Hematopoietic multipotent progenitor cell treated with erythropoietin and hydrocortisone succinate and interleukin-3 and kit ligand, for 15 days (in vitro differentiated cells): ENCODE results near the gene KCND3.

ENCODE experiments used
- DNase-seq: peaks from one replicate; pipeline ENCODE4 v3.0.0-alpha.2; 2015; ENCODE audit warnings: low spot score

KCND3 gene

DNA sequence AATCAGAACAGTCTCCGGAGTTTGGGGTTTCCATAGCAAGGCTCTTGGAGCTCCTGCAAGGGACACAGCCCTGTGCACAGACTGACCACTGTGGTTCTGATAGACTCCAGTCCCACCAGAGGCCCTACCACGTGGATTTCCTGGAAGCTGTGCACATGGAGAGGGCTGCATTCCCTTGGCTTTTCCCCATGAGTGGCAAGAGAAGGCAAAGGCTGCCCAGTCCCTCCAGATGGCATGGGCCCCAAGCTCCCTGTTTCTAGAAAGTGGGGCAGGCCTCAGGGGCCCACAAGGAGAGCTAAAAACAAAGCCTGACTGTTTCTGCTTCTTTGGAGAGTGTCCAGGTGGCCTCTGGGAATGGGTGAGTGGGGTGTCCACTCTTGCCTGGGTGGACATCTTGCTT lies 146.3 kb downstream of the KCND3 start:
- DNase-seq: no peak

DNA sequence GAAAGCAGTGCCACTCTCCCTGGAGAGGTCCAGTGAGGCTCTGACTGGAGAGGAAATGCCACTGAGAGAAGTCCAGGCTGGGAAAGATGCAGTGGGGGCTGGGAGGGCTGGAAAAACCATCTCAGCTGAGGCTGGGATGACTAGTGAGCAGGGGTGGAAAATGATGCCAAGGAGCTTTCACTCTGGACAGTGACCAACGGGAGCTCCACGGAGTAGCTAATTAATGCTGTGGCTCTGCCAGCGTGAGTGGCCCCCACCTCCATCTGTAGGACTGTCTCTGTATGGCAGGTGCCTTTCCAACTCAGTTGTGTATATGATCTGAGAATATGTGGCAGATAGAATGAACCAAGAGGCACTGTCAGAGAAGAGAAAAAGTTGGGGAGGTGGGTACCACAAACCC lies 147.1 kb downstream of the KCND3 start:
- DNase-seq: no peak

DNA sequence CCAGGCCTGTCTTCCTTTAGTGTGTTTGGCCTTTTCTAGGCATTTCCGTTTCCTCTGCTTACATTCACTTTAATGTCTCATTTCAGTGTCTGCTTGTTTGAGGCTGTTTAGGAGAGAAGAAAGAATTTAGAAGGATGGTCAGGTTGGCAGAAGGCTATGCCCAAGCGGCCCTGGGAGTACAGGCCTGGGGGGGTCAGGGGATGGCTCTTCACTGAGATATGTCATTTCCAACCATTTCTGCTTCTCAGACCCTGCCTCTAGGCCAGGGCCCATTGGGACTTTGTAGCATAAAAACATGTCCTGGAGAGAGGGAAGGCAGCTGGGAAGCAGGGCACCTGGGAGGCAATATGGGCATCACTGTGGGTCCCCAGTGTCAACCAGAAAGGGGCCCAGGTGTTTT lies 147.7 kb downstream of the KCND3 start:
- DNase-seq: no peak

DNA sequence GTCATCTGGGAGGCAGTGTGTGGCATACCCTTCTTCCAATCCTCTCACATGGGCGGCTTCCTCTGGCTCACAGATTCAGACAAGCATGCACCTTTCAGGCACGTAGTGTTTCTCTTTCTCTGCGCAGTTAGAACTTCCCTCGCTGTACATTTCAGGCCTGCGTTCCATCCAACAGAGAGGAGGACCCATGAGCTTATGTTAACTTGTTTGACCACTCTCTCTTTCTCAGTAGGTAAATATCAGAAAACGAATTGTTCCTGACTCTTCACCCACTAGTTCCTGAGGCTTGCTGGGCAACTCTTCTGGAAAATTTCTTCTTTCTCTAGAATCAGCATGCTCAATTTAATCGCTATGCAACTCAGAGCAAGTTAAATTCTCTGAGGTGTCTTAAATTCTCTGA lies 148.3 kb downstream of the KCND3 start:
- no peak for DNase-seq

DNA sequence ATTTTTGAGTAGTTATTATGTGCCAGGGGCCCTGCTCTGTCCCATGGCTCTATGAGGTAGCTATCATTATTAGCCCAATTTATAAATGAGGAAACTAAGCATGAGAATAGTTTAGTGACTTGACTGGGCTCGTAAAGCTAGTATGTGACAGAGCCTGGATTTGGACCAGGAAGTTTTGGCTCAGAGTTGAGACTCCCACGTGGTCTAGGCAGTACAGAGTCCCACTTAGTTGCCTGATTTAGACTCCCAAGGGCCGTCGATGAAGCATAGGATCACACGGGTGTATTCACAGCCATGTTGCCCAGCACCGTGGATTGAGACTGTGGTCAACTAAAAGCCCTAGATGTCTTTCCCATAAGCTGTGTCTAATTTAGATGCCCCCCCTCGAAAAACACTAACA lies 152.1 kb downstream of the KCND3 start:
- no peak for DNase-seq

DNA sequence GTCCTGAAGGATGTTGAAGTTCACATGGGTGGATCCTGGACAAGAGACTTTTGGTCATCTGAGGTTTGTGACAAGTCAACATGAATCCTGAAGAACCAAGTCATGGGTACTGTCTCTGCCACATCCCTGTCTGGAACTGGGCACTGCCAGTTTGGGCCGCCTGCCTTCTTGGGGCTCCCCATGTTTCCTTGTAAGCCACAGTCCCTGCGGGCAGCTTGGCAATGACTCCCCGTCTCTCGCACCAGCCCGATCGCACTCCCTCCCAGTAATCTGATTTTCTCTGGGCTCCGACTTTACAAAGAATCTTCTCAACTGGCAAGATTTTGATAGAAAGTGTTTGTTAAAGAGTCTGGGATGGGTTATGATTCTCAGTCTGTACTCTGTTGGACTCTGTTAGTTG lies 153.4 kb downstream of the KCND3 start:
- no peak for DNase-seq

DNA sequence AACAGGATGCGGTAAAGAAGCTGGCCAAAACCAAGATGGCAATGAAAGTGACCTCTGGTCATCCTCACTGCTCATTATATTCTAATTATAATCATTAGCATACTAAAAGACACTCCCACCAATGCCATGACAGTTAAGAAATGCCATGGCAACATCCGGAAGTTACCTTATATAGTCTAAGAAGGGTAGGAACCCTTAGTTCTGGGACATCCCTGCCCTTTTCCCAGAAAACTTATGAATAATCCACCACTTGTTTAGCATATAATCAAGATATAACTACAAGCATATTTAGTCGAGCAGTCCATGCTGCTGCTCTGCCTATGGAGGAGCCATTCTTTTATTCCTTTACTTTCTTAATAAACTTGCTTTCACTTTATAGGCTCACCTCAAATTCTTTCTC lies 154.0 kb downstream of the KCND3 start:
- no peak for DNase-seq

DNA sequence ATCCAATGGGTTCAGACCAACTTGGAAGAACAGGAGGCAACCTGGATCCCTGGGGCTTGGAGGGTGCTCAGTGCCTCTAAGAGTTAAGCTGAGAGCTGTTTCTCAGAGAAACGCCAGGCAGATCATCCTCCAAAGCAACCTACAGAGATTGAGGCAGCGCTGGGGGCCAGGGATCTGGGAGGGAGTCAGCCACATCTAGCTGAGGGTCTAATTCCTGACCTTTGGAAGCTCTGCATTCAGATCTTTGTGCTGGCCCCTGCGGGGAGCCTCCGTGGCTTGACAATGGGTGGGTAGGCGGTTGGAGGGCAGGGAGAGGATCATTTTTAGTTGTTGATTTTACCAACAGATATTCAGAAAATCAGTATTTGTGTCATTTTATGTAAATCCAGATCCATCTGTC lies 154.5 kb downstream of the KCND3 start:
- no peak for DNase-seq

DNA sequence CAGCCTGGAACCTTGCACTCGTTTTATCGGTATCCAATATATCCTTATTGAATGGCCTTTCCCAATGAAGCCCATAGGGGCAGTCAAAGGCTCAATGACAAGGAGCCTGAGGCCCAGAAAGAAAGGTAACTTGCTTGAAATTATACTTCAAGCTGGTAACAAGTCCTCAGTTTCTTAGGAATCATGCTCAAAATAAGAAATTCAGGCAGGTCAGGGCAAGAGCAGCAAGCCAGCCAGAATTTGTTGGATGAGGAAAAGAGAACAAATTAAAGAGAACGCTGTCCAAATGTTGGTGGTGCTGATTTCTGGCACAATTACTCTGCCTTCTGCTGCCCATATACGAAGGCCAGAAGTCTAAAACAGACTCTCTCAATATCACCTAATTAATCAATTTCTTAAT lies 156.1 kb downstream of the KCND3 start:
- no peak for DNase-seq

DNA sequence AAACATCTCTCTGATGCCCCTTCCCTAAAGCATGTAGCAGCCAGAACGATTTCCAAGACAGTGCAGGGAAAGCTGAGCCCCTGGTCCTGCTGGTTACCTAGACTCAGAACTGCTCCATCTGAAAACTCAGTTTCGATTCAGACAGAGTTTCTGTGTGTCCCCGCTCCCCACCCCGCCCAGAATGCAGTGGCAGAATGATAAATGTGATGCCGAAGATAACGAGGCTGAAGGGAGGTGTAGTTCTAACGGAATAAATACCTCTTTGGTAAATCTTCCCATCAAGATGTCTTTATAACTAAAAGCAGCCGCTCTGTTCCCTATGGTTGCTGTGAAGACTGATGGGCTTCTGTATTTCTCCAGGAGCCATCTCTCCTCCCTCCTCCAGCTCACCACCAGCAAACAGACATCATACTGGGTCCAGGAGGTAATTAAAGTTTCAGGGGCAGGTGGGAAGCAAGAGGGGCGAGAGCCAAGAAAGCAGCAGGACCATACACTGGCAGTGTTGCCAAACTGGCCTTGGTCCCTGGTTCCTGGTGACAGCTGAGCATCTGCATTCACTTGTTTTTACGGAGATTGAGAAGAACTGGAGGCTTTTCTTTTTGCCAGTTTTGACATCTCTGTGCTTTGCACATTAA lies 156.8 kb downstream of the KCND3 start:
- DNase-seq: no peak

DNA sequence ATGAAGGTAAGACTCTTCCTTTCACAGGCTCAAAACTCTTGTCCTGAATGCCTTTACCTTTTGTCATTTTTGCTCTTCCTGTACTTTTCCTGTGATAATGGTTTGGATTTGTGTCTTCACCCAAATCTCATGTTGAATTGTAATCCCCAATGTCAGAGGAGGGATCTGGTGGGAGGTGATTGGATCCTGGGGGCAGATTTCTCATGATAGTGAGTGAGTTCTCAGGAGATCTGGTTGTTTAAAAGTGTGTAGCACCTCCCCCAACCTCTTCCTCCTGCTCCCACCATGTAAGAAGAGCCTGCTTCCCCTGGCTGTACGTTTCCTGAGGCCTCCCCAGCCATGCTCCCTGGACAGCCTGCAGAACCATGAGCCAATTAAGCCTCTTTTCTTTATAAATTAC lies 158.3 kb downstream of the KCND3 start:
- DNase-seq: no peak

DNA sequence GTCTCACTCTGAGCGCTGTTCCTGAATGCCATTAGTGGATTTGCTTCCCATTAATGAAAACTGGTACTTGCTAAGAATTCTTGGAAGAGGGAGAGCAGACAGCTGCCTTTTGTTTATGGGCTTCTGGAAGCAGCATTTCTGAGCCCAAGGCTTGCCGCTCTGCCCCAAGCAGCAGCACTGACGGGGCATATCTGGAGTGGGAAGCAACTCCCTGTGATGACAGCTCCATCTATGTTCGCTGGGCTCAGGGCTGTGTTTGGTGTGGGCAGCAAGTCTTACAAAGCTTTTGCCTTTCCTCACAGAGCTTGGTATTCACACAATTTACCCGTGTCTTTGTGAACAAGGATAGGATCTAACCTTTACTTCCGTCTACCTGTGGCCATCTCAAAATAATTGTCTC lies 161.5 kb downstream of the KCND3 start:
- DNase-seq: no peak

DNA sequence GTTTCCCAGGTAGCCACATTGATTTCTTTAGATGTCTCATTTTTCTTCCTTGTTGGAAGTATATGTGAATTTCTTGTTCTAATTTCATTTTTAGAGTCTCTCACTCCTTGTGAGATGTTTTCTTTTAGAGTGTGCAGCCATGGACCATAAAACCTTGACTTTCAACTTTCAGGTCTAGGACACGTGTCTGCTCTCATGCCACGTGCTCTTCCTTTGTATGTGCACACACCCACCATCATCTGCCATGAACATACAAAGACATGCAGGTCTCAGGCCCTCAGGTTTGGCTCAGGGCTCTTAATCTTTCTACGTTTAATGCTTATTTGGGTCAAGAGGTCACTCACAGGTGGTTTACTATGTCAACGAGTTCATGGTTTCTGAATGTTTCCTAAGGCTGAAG lies 163.2 kb downstream of the KCND3 start:
- no peak for DNase-seq

DNA sequence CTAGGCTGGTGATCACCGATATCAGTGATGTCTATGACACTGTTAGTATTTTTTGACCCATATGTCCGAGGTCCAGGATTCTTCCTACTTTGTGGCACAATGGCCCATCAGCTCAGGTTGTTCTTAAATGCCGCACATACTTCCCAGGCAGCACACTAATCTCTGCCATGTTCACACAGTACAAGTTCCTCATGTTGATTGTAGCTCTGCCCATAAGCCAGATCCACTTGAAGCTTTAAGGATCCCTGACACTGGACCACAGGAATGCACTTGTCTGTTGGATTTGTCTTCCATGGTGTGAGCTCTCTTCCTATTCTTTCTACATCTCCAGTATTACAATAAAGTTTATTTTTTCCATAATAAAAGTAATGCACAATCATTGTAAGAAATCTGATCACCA lies 164.3 kb downstream of the KCND3 start:
- no peak for DNase-seq

DNA sequence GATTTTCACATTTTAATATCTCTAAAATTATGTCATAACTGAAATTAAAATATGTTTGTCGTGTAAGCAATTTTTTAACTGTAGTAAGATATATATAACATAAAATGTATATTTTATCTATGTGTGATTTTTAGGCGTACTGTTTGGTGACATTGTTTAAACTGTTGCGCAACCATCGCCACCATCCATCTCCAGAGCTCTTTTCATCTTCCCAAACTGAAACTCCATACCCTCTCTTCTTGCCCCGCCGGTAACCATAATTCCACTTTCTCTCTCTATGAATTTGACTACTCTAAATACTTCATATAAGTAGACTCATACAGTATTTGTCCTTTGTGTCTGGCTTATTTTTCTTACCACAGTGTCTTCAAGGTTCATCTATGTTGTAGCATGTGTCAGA lies 167.3 kb downstream of the KCND3 start:
- no peak for DNase-seq

DNA sequence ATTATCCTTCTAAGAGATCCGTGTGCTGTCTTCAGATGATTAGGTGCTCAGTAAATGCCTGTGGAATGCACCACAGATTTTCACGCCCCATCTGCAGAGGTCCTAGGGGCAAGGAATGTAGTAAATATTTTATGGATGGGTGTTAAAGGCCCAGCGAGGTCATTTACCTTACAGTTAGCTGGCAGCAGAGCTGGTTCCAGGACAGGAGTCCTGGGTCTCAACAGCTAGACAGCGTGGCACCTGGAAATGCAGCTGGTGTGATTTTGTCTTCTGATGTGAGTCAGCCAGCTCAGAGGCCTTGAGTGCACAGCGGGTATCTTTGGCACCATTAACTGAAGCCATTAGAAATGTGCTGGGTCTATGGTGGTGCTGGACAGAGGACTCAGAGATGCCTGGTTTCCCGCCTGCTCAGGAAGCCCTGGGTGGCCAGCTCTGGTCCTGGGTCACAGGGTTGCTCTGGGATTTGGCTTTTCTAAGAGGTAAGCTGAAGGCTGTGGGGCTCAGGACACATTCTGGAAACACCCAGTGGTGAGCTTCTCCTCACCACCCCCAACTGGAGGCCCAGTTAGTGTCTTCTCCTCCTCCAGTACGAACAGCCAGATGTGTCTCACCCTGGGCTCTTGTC lies 168.2 kb downstream of the KCND3 start:
- DNase-seq: no peak

DNA sequence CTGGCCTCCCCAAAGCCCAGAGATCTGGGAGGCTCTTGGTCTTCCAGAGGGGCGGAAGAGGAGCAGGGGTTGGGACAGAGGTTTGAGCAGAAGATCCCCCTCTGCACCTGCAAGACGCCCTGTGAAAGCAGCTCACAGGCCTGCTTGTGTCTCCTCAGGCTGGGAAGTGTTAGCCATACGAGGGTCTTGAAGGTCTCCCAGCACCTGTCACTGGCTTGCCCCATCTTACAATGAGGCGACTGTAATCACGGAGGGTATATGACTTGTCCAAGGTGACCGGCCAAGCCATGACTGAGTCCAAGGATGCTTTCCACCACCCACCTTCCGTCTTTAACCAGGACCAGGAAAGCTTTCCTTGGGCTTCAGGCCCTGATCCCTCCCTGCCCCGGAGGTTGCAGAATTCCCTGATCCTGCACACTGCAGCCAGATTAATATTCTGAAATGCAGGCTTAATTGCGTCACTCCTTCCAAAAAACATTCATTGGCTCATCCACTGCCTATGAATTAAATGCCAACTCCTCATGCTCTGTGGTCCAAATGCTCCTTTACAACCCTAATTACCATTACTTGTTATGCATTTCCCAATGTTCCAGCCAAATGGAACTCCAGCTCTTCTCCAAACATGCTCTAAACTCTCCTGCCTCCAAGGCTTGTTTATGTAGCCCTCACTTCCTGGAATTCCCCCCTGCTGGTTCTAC lies 169.8 kb downstream of the KCND3 start:
- DNase-seq: no peak

DNA sequence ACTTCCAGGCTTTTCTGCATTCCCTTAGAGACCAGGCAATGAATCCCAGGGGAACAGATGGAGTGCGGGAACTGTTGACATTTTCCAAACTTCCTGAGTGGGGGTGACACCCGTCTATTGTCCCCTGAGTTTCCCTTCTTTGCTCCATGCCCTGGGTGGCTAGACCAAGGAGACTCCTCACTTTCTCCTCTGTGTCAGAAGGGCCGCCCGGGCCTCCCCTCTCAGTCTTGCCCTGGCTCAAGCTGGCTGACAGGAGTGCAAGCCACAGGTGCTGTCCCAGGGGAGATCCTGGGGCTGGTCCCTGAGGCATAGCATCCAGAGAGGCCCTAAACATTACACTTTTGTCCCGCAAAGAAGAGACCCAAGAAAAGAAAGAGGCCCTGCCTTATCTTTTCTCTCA lies 170.9 kb downstream of the KCND3 start:
- DNase-seq: no peak

DNA sequence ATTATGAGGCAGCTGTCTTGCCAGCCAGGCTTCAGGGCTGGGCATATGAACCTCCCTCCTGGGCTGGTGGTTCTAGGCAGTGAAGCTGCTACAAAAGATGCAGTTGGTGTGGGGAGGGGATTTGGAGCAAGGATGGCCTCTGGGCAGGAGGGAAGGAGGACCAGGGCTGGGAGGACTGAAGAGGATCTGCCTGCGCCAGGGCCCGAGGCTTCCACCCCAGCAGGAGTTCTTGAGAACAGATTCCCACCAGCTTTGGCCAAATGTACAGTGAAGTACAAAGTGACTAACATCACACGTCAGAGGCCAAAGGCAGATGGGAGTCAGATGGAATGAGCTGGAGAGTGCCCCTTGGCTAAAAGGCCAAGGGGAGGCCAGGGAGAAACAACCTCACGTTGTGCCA lies 171.4 kb downstream of the KCND3 start:
- DNase-seq: no peak

DNA sequence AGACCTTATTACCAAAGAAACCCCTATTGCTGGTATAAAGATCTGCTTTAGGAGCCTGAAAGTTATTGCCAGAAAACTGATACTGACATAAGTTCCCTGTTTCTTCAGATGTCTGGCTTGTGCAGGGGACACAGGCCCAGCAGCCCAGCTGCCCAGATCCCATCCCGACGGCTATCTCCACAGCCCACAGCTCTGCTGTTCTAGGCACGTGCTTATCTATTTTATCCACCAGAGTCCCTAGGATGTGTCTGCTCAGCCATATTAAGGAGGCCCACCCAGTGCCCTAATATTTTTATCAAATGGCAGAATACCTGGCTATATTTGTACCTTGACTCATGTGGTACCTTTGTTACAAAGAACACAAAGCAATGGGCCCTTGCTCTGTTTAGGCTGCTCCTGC lies 174.8 kb downstream of the KCND3 start:
- peak; percentile 4 for DNase-seq

DNA sequence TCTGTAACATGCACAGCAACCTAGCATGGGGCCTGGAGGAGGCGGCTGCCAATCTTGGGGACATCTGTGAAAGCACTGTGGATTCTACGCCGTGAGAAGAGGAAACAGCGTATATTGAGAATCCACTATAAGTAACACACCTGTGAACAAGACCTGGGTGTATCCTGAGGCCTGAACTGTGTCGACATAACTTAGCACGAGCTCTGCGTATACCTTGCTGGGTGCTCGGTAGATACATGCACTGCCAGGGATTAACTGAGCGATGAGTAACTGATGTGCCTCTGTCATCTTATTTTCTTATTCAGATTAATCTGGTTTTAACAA lies 175.2 kb downstream of the KCND3 start:
- DNase-seq: no peak

DNA sequence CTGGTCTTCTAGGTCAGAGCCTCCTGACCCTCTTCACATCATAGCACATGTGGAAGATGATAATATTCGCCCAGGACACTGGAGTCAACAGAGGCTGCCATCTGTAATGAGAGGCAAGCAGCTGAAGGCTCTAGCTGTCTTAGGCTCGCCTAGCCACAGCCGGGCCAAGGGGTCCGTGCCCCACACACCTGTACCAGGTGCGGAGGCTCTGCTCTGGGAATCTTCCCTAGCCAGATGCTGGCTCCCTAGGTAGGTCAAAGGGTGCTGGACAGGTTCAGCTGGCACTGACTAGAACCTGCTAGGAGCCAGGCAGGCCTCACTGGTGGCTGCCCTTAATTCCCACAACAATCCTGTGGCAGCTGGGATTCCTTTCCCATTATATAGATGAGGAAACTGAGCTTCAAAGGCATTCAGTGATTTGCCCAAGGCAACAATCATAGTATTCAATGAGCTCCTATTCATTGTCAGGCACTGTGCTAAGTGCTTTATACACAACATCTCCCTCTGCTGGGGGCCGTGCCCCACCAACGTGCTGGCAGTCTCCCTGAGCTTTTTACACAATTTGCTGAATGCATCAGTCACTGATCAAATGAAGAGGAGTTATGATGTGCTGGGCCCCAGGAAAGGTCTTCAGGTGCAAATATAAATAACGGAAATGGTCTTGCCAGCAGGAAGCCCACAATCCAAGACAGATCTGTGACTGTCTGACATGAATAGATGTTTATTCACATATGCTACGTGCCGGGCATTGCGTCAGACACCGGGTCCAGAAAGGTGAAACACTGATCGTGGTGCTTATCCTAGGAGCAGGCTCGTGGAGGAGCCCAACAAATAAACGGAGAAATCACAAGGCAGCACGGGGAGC lies 175.8 kb downstream of the KCND3 start:
- DNase-seq: no peak

DNA sequence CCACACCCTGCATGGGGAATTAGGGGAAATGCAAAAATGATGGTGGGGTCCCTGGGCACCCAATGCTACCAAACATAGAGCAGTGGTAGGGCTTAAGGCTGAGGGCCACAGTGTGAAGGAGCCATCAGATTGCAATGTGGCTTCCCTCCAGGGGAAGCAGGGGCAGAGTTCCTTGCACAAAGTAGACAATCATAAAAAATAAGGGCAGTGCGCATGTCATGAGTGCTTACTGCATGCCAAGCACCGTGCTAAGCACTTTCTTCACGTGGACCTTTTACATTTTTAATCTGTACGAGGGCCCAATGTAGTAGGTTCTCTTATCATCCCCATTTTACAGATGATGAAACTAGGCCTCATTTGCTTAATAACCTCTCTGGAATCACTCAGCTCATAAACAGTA lies 177.2 kb downstream of the KCND3 start:
- DNase-seq: no peak
